NCI-H1694 (cell line): ENCODE data around the gene CERKL.

Experiments used
- DNase-seq: peaks from one replicate; lab custom pipeline; 2025; lab: John Stamatoyannopoulos, UW

CERKL gene

DNA sequence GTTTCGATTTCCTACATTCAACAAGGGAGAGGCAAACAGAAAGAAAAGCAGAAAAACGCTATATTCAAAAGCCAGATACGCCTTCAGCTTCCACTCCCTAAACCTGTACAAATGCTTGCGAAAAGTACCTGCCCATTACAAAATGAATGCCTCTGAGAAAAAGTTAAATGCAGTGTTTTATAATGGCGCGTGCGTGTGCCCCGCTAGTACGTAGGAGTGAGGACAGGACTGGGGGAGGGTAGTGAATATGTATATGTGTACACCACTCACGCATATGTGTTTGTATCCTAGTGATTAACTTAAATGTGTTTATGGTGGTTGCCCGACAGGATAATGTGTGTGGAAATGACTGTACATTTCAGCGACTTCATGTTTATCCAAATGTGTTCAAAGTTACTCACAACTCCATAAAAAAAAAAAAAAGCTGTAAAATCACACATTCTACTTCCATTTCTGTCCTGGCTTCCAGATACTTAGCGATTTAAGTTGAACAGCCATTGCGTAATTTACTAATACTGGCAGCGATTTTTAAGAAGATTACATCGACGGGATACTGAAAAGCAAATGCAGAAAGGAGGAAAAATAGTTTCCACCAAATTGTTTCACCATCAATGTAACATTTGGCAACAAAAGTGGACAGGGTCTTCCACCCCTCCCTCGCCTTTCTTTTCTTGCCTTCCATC lies 22.1 kb upstream of the CERKL start:
- peak; percentile 65 for DNase-seq

DNA sequence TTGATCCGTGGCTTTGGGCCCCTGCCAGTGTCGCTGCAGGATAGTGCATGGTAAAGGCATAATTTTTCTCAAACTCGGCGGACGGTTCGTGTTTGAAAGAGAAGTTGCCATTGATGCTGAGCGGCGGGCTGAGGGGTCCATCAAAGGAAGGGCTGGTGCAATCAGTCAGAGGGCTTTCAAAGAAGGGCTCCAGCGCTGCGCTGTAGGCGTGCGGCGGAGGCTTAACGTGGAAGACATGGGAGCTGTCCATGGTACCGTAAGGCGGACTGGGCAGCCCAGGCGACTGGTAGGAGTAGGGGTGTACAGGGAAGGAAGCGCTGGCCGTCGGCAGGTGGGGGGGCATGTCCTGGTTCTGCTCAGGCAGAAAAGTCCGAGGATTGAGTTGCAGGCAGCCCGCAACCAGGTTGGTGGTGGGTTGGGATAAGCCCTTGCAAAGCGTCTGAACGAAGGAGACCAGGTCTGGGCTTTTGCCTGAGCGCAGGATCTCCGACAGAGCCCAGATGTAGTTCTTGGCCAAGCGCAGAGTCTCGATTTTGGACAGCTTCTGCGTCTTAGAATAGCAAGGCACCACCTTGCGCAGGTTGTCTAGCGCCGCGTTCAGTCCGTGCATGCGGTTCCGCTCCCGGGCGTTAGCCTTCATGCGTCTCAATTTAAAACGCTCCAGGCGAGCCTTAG lies 21.1 kb upstream of the CERKL start:
- DNase-seq: peak; percentile 86

- peak; percentile 66 for DNase-seq
Measured at GRCh38 chr2:181675254-181675653, 18.3 kb upstream of the CERKL start.

DNA sequence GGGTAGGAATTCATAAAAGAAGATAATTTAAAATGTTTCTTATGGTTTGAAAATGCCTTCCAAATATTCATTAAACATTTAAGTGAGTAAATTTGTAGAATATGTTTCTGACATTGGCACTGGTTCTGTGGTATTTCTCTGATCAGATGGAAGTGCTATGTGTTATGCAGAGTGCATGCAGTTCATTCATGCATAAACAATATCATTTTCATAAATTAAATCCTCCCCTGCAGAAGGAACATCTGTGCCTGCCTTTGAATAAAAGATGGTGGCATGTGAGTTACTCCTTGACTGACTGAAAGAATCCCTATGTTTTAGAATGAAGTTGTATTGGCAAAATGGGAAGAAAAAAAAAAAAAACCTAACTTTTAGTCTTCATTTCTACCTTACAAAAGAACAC lies 17.6 kb upstream of the CERKL start:
- DNase-seq: peak; percentile 81

- DNase-seq: peak; percentile 96
Measured at GRCh38 chr2:181673173-181673572, 16.3 kb upstream of the CERKL start.

DNA sequence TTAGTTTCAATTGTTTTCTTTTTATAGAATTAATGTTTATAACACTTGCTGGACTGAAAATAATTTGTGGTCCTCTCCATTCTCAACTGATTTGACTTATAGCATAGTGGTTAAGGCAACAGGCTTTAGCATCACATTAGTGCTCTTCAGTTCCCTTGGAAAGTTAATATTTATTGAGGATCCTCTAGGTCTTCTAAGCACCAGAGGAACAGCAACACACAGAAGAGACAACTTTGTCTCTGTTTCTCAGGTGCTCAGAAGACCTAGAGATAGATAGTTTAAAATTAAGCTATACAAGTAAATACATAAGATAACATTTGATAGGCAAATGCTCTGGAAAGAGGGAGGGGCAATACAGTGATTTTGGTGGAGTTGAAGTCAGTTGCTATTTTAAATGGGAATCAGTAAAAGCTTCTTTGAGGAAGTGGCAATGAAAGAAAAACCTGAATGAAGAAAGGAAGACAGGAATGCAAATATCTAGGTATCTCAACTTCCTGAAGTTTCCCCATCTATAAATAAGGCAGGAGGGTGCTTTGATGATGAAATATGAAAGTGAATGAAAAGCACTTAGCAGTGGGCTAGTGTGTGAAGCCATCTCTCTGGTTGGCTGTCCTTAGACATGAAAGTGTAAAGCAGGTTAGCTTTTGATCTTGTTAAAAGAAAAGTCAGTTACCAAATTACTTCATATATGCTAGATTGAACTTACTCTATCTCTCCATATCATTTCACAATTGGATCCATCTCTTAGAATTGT lies 15.5 kb upstream of the CERKL start:
- no peak for DNase-seq

- no peak for DNase-seq
Measured at GRCh38 chr2:181670632-181671031, 13.7 kb upstream of the CERKL start.

DNA sequence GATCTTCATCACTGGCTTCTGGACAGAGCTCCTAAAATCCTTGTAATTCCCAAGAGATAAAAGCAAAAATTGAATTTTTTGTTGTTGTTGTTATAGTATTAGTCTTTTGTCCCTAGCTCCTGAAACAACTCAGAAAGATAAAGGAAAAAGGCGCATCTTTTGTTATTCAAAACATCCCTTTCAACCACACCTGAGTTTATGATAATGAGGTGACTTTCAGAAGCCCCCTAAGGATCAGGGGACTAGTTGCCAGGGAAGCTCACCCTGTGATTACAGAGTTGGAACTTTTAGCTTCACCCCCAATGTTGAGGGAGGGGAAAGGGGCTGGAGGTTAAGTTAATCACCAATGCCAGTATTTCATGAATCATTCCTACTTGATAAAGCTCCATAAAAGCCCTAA lies 10.3 kb upstream of the CERKL start:
- no peak for DNase-seq

- no peak for DNase-seq
Measured at GRCh38 chr2:181662287-181662686, 5.4 kb upstream of the CERKL start.

GRCh38 chr2:181660181-181660580 lies 3.3 kb upstream of the CERKL start:
- DNase-seq: no peak

- peak; percentile 78 for DNase-seq
Measured at GRCh38 chr2:181658444-181658843, 1.5 kb upstream of the CERKL start.

GRCh38 chr2:181657379-181657778 lies 474 bp upstream of the CERKL start:
- no peak for DNase-seq

DNA sequence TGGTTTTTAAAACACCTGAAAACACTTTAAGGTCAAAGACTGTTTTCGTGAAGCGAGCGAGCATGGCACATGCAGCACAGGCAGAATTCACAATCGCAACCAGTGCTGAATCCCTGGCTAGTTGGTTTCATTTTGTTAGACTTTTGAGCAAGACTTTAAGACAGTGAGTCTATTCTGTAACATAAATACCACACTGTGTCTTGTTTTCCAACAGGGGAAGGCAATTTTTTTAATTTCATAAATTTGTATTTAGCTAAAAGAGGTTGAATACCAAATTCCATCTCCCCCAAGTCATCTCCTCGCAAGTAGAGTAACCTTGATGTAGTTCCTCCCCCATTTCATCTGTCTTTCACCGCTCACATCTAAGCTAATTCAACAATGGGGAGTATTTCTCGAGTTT lies 1.4 kb downstream of the CERKL start:
- no peak for DNase-seq

- DNase-seq: no peak
Measured at GRCh38 chr2:181649436-181649979, 7.4 kb downstream of the CERKL start.

DNA sequence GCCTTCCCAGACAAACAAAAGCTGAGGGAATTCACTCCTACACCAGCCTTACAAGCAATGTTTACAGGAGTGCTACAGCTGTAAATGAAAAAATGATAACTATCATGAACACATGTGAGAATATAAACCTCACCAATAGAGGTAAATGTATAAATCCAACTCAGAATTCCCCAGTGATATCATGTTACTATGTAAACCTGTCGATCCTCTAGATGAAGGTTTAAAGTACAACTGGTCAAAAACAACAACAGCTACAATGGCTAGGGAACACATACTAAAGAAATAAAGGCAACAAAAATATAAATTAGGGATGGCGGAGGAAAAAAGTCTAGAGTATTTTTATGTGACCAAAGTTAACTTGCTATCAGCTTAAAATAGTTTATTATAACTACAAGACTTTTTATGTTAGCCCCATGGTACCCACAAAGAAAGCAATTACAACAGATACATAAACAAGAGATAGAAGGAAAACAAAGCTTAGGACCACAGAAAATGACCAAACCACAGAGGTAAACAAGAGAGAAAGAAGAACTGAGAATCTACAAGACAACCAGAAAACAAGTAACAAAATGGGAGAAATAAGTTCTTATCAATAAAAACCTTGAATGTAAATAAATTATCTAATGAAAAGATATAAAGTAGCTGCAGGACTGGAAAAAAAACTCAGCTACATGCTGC lies 8.3 kb downstream of the CERKL start:
- DNase-seq: no peak

DNA sequence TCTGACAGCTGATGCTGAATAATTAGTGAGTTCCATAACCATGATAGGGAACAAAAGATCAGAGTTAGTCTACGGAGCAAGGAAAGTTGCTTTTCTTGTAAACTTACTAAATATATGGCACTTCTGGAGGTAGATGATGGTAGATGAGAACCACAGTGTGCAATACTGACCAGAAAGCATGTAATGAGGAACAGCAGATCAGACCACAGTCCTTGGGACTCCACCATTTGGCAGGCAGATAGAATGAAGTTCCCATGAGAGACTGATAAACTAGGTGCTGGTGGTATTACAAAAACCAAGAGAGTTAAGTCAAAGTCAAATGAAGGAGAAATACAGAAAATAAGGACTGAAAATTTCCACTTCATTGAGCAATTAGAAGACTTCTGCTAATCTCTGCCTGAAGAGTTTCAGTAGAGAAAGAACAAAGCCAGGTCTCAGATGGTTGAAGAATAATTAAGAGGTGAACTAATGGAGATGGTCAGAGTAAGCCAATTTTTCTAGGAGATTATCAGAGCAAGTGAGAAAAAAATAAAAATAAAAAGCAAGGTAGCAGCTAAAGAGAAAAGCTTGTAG lies 10.4 kb downstream of the CERKL start:
- no peak for DNase-seq

DNA sequence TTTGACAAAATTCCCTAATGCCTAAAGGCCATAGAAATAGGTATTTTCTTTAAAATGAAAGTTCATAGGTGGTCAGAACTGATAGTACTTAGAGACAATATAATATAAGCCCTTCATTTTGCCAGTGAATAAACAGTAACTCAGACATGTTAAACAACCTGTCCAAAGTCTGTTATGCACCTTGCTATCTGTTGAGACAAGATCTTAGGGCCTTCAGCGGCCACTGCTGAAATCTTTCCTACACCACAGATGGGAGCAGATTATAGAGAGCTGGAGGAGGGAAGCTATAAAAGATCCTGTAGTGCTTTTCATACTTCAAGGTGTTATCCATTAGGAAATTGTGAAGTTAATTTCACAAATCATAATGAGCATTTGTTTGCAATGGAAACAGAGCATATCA lies 13.8 kb downstream of the CERKL start:
- no peak for DNase-seq

DNA sequence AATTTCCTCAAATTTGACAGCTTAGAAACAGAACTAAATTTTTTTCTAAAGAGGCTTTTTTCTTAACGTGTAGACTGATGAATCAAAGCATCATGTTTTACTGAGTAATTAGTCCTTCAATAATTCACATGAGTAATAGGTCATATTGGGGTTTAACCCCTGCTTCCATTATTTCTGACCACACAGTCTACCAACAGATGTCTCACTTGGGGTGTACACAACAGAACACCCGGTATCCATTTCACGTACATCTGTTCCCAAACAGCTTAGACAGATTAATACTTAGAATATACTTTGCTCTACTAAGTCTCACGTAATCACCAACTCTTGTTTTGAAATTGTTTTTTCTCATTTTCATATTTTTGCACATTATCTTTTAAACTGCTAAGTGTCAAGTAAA lies 14.8 kb downstream of the CERKL start:
- no peak for DNase-seq

- DNase-seq: no peak
Measured at GRCh38 chr2:181639686-181640085, 17.2 kb downstream of the CERKL start.

GRCh38 chr2:181632733-181633401 lies 24.0 kb downstream of the CERKL start:
- DNase-seq: peak; percentile 88
